HL-60 (cell line): ENCODE measurements around the gene SRMS.
A peak's percentile ranks its signal among the peaks of the same experiment; 100 is the strongest.

Experiments used
- DNase-seq, 2 experiments: peaks; one replicate each; pipeline ENCODE4 v3.0.0-alpha.2; 2010 to 2020; ENCODE audit warnings: low read depth in 1 of 2, low spot score in 1 of 2
- H3K27ac ChIP-seq: fragments of 250-450 bp; sonication (Bioruptor Pico); replicated peaks from 2 replicates; pipeline ENCODE4 v1.5.1; 2020; ENCODE audit warnings: mild to moderate bottlenecking, moderate library complexity
- H3K27me3 ChIP-seq: fragments of 250-450 bp; sonication (Bioruptor Pico); 2 replicates; pipeline ENCODE4 v1.5.1; 2021; ENCODE audit warnings: mild to moderate bottlenecking, moderate library complexity; ENCODE audit not compliant: insufficient read depth, poor library complexity, severe bottlenecking
- H3K4me3 ChIP-seq: replicated peaks from 2 replicates; pipeline ENCODE4 v1.5.1; 2011; ENCODE audit warnings: mild to moderate bottlenecking, control low read depth, low read length; ENCODE audit not compliant: insufficient read depth
- GABPA ChIP-seq: IDR thresholded peaks from 2 replicates; pipeline ENCODE4 v1.6.1; 2012; ENCODE audit warnings: low read depth
- POLR2AphosphoS5 ChIP-seq: IDR thresholded peaks from 2 replicates; pipeline ENCODE4 v1.6.1; 2012; ENCODE audit warnings: low read depth
- REST ChIP-seq: IDR thresholded peaks from 2 replicates; pipeline ENCODE4 v1.6.1; 2012; ENCODE audit warnings: low read depth; ENCODE audit not compliant: insufficient replicate concordance
- SPI1 ChIP-seq: IDR thresholded peaks from 2 replicates; pipeline ENCODE4 v1.6.1; 2012; ENCODE audit warnings: low read depth, mild to moderate bottlenecking, borderline replicate concordance
- TF ChIP-seq, protein P1 (sequence below): IDR thresholded peaks from one replicate; pipeline ENCODE4 v1.5.1; 2011; ENCODE audit warnings: low read length, control low read depth, inconsistent platforms; ENCODE audit not compliant: insufficient read depth

Gene SRMS

DNA sequence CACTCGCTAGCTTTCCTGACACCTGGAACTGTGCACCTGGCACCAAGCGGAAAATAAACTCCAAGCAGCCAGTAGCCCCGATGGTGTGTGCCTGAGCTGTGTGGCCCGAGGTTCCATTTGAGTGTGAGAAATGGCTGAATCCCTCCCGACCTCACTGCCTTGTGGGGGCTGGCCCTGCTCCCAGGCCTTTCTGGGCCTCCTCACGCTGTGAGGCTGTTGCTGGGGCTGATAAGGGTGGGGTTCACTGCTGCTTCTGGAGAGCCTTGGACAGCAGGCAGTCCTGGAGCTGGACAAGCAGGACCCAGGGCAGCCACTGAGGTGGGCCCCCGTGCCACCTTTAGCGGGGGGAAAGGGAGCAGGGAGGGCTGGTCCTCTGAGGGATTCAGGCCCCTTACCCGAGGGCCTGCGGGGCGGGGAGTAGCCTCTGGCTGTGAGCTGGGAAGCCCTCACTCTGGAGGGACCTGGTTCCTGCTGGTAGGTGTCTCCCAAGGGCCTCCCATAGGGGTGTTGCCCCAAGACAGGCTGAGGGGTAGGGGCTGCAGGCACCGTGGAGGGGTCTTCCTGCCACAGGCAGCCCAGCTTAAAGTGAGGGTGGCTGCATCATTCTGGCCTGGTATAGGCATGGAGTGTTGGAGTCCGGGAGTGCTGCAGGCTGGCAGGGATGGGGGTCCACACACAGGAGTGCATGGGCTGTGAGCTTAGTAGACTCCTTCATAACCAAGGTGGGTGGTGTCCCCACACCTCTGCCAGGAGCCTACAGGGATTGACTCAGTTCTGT, 25.3 kb downstream of the SRMS start:
- no peak for DNase-seq
- H3K27me3 ChIP-seq, result peaks cover 8% of the 10 kb centered on the region
- H3K4me3 ChIP-seq, result no peak overlapping the region
- no peak overlapping the region for H3K27ac ChIP-seq
- TF ChIP-seq, protein P1, sequence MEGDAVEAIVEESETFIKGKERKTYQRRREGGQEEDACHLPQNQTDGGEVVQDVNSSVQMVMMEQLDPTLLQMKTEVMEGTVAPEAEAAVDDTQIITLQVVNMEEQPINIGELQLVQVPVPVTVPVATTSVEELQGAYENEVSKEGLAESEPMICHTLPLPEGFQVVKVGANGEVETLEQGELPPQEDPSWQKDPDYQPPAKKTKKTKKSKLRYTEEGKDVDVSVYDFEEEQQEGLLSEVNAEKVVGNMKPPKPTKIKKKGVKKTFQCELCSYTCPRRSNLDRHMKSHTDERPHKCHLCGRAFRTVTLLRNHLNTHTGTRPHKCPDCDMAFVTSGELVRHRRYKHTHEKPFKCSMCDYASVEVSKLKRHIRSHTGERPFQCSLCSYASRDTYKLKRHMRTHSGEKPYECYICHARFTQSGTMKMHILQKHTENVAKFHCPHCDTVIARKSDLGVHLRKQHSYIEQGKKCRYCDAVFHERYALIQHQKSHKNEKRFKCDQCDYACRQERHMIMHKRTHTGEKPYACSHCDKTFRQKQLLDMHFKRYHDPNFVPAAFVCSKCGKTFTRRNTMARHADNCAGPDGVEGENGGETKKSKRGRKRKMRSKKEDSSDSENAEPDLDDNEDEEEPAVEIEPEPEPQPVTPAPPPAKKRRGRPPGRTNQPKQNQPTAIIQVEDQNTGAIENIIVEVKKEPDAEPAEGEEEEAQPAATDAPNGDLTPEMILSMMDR, result no peak
- TF ChIP-seq SPI1 (no peak), POLR2AphosphoS5 (no peak), GABPA (no peak), REST (no peak)

GRCh38 chr20:63521602-63522001, 25.9 kb downstream of the SRMS start:
- no peak for TF ChIP-seq REST
- no peak for TF ChIP-seq GABPA
- TF ChIP-seq, protein P1, result no peak
- TF ChIP-seq POLR2AphosphoS5, result no peak
- TF ChIP-seq SPI1, result no peak
- Histone ChIP-seq H3K27ac (peak overlapping the region; percentile 65; the same call in 1 of the 2 replicates), H3K4me3 (peak overlapping the region; percentile 57), H3K27me3 (peaks cover 8% of the 10 kb centered on the region)
- DNase-seq, result no peak

DNA sequence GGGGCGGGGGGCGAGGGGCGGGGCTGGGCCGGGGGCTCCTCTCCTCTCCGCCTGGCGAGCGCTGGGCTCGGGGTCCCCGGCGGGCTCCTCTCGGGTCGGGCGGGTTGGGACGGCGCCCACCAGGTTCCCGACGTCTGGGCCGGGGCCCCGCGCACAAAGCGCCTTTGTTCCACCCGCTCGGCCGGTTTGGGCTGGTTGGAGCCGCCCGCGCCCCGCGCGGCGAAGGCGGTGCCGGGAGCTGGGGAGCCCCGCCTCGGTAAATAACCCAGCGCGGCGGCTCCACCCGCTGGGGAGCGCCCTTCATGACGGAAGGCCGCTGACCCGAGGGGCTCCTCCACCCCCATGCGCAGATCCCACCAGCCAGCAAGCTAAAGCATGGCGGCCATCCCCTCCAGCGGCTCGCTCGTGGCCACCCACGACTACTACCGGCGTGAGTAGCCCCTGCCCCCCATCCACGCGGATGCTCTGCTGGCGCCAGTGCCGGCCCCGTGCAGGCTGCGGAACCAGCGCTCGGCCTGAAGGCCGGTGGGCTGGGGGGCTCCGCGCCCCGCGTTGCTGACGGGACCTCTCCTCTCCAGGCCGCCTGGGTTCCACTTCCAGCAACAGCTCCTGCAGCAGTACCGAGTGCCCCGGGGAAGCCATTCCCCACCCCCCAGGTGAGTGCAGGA, 26.5 kb downstream of the SRMS start:
- TF ChIP-seq POLR2AphosphoS5, result peak; percentile 12; the same call in 1 of the 2 replicates
- no peak for TF ChIP-seq SPI1
- TF ChIP-seq REST, result no peak
- TF ChIP-seq, protein P1, result no peak
- no peak for TF ChIP-seq GABPA
- peak overlapping the region; percentile 65 for H3K27ac ChIP-seq

More for the DNA sequence above, 26.5 kb downstream of the SRMS start:
- Histone ChIP-seq H3K27me3 (peaks cover 8% of the 10 kb centered on the region), H3K4me3 (peak overlapping the region; percentile 57)
- peak; percentile 49 to 71 for DNase-seq
